ENCODE measurements around the gene ZMIZ1.

DNA sequence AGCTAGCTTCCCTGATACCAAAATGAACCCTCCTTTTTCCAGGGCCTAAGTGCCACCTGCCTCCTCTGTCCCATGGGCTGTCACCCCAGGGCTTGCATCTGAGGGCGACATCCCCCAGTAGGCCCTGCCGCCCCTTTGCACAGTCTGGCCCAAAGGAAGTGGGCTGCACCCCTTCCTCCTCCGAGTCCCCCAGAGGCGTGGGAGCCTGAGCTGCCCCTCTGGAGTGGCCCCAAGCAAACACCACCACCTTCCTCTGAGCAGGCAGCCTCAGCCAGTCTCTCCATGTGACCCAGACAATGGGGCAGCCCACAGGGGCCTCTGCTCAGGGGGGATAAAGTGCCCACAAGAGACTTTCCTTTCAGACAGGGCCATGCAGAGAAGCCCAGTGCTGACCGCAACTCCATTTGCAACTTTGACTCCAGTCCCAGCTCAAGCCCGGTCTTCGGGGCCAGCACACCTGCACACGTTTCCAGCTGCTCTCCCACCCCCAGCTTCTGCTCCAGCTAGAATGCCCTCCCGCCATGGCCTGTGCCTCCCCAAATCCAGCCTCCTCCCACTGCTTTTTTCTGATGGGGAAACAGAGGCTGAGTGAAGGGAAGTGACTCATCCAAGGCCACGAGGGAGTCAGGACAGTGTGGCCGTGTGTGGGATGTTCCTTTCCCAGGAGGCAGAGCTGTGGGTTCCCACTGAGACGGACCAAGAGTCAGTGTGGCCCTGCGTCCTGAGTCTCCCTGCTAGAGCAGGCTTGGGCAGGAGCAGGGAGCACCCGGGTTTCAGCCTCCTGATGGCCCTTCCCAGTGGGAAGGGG lies 111.9 kb downstream of the ZMIZ1 start:
- TF ChIP-seq, protein P1, sequence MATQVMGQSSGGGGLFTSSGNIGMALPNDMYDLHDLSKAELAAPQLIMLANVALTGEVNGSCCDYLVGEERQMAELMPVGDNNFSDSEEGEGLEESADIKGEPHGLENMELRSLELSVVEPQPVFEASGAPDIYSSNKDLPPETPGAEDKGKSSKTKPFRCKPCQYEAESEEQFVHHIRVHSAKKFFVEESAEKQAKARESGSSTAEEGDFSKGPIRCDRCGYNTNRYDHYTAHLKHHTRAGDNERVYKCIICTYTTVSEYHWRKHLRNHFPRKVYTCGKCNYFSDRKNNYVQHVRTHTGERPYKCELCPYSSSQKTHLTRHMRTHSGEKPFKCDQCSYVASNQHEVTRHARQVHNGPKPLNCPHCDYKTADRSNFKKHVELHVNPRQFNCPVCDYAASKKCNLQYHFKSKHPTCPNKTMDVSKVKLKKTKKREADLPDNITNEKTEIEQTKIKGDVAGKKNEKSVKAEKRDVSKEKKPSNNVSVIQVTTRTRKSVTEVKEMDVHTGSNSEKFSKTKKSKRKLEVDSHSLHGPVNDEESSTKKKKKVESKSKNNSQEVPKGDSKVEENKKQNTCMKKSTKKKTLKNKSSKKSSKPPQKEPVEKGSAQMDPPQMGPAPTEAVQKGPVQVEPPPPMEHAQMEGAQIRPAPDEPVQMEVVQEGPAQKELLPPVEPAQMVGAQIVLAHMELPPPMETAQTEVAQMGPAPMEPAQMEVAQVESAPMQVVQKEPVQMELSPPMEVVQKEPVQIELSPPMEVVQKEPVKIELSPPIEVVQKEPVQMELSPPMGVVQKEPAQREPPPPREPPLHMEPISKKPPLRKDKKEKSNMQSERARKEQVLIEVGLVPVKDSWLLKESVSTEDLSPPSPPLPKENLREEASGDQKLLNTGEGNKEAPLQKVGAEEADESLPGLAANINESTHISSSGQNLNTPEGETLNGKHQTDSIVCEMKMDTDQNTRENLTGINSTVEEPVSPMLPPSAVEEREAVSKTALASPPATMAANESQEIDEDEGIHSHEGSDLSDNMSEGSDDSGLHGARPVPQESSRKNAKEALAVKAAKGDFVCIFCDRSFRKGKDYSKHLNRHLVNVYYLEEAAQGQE (IDR thresholded peaks at IDR 0.05; ENCODE audit: insufficient read depth in 1 of 2, low read depth in 2 of 2, low read length in 2 of 2), result no peak
- TF ChIP-seq FOXP2 (optimal IDR thresholded peaks at IDR 0.05; ENCODE audit: borderline replicate concordance, extremely low read depth, extremely low read length, insufficient read depth), result no peak
- no peak for TF ChIP-seq TAF1 (IDR thresholded peaks at IDR 0.05; ENCODE audit: borderline replicate concordance, insufficient read depth, low read length)
- TF ChIP-seq POLR2AphosphoS5 (IDR thresholded peaks at IDR 0.05; ENCODE audit: low read depth, low read length), result no peak
